ENCODE data around the gene PCDHGA10. TPM values are rescaled to one million over a fixed set of nuclear protein-coding genes. Genes with fewer than 3 reads are reported as not detected.
"Not testable (repeated sequence)": the region's sequence is repeated elsewhere in the genome, so short reads cannot be mapped to it uniquely, and the experiment has no call there.

The PCDHGA10 gene
- 0.14 TPM in 1 of 2 replicates, not detected in the other for total RNA-seq (2014; rRNA removed; shearing (Covaris generic); ENCODE audit: low replicate concordance)

- in situ Hi-C loops (cut with HindIII; ENCODE audit: low pct_unique_long_range_greater_than_20kb, low sequenced_read_pairs), result no loop called here
- DNase-seq (ENCODE audit: low read depth), result no peak
Observed at GRCh38 chr5:141412854-141413539, at the start of gene PCDHGA10. TSS of gene PCDHGA10 (plus strand) at chr5:141412987. CDS start at chr5:141413176, 189 bp downstream.

- no peak for DNase-seq (ENCODE audit: low read depth)
- in situ Hi-C loops (cut with HindIII; ENCODE audit: low pct_unique_long_range_greater_than_20kb, low sequenced_read_pairs), result no loop called here
Observed at GRCh38 chr5:141363952-141364660, 48.7 kb upstream of the PCDHGA10 start, which contains the start of gene PCDHGA5. TSS of gene PCDHGA5 (plus strand) at chr5:141364162. CDS start at chr5:141364331, 169 bp downstream.

GRCh38 chr5:141366016-141366896 lies 46.5 kb upstream of the PCDHGA10 start:
- in situ Hi-C loops (cut with HindIII; ENCODE audit: low pct_unique_long_range_greater_than_20kb, low sequenced_read_pairs), result no loop called here
- no peak for DNase-seq (ENCODE audit: low read depth)

GRCh38 chr5:141369994-141370848 lies 42.6 kb upstream of the PCDHGA10 start, which contains the start of gene PCDHGB3:
TSS of gene PCDHGB3 (plus strand) at chr5:141370242. CDS start at chr5:141370395, 153 bp downstream.
- in situ Hi-C loops (cut with HindIII; ENCODE audit: low pct_unique_long_range_greater_than_20kb, low sequenced_read_pairs), result no loop called here
- no peak for DNase-seq (ENCODE audit: low read depth)

- DNase-seq (ENCODE audit: low read depth), result no peak
- in situ Hi-C loops (cut with HindIII; ENCODE audit: low pct_unique_long_range_greater_than_20kb, low sequenced_read_pairs), result no loop called here
Observed at GRCh38 chr5:141371572-141372475, 41.0 kb upstream of the PCDHGA10 start.

- DNase-seq (ENCODE audit: low read depth), result no peak
- in situ Hi-C loops (cut with HindIII; ENCODE audit: low pct_unique_long_range_greater_than_20kb, low sequenced_read_pairs), result no loop called here
Observed at GRCh38 chr5:141373673-141374317, 39.0 kb upstream of the PCDHGA10 start, which contains the start of gene PCDHGA6. TSS of gene PCDHGA6 (plus strand) at chr5:141373891. CDS start at chr5:141374084, 193 bp downstream.

GRCh38 chr5:141374627-141375026 lies 38.2 kb upstream of the PCDHGA10 start:
- in situ Hi-C loops (cut with HindIII; ENCODE audit: low pct_unique_long_range_greater_than_20kb, low sequenced_read_pairs), result no loop called here
- DNase-seq (ENCODE audit: low read depth), result no peak

GRCh38 chr5:141375444-141376155 lies 37.2 kb upstream of the PCDHGA10 start:
- DNase-seq (ENCODE audit: low read depth); in situ Hi-C loops (cut with HindIII; ENCODE audit: low pct_unique_long_range_greater_than_20kb, low sequenced_read_pairs): not testable (repeated sequence)

- in situ Hi-C loops (cut with HindIII; ENCODE audit: low pct_unique_long_range_greater_than_20kb, low sequenced_read_pairs), result no loop called here
- no peak for DNase-seq (ENCODE audit: low read depth)
Observed at GRCh38 chr5:141382469-141383294, 30.1 kb upstream of the PCDHGA10 start, which contains the start of gene PCDHGA7. TSS of gene PCDHGA7 (plus strand) at chr5:141382742. CDS start at chr5:141382900, 158 bp downstream.

- no peak for DNase-seq (ENCODE audit: low read depth)
- in situ Hi-C loops (cut with HindIII; ENCODE audit: low pct_unique_long_range_greater_than_20kb, low sequenced_read_pairs), result no loop called here
Observed at GRCh38 chr5:141383345-141383744, 29.4 kb upstream of the PCDHGA10 start.

- in situ Hi-C loops (cut with HindIII; ENCODE audit: low pct_unique_long_range_greater_than_20kb, low sequenced_read_pairs), result no loop called here
- no peak for DNase-seq (ENCODE audit: low read depth)
Observed at GRCh38 chr5:141384471-141385267, 28.1 kb upstream of the PCDHGA10 start.

- DNase-seq (ENCODE audit: low read depth); in situ Hi-C loops (cut with HindIII; ENCODE audit: low pct_unique_long_range_greater_than_20kb, low sequenced_read_pairs): not testable (repeated sequence)
Observed at GRCh38 chr5:141387557-141388311, 25.1 kb upstream of the PCDHGA10 start, which contains the start of gene PCDHGB4. TSS of gene PCDHGB4 (plus strand) at chr5:141387698. CDS start at chr5:141387885, 187 bp downstream.

GRCh38 chr5:141388661-141389060 lies 24.1 kb upstream of the PCDHGA10 start:
- in situ Hi-C loops (cut with HindIII; ENCODE audit: low pct_unique_long_range_greater_than_20kb, low sequenced_read_pairs), result no loop called here
- DNase-seq (ENCODE audit: low read depth), result no peak

All from Caki2 (cell line).